ENCODE data around the gene OGG1.

OGG1 gene

DNA sequence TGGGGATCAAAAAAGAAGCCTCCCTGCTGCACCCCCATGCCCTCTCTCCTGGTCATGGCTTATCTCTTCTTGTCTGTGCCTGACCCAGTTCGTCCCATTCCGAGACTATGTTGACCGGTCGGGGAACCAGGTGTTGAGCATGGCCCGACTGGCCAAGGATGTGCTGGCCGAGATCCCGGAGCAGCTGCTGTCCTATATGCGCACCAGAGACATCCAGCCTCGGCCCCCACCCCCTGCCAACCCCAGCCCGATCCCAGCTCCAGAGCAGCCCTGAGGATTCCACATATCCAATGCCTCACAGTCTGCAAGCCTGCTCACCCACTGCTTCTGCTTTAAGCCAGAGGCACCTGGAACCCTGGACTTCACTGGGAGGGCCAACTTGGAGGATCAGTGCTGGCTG, 20.3 kb upstream of the OGG1 start:
- DNase-seq: no peak

DNA sequence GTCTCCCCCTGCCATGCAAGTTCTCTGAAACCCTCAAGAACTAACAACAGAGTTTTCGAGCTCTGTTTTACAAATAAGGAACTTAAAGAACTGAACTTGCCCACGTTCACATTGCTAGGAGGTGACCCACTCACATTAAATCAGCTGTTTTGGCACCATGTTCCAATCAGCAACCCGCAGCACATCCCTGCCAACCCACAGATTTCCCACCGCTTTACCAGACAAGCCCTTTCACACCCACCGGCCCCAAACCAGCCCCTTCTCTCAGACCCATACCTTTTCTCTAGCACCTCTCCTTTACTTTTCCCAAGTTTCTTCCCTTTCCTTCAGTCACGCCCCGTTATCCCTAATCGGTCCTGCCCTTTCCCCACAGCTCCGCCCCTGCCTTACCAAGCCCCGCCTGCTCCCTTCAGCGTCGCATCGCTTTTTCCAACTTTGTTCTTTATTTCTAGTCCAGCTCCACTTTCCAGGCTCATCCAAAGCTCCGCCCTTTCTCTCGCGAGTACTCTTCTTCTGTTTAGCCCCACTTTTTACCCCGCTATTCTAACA, 19.0 kb upstream of the OGG1 start:
- no peak for DNase-seq

DNA sequence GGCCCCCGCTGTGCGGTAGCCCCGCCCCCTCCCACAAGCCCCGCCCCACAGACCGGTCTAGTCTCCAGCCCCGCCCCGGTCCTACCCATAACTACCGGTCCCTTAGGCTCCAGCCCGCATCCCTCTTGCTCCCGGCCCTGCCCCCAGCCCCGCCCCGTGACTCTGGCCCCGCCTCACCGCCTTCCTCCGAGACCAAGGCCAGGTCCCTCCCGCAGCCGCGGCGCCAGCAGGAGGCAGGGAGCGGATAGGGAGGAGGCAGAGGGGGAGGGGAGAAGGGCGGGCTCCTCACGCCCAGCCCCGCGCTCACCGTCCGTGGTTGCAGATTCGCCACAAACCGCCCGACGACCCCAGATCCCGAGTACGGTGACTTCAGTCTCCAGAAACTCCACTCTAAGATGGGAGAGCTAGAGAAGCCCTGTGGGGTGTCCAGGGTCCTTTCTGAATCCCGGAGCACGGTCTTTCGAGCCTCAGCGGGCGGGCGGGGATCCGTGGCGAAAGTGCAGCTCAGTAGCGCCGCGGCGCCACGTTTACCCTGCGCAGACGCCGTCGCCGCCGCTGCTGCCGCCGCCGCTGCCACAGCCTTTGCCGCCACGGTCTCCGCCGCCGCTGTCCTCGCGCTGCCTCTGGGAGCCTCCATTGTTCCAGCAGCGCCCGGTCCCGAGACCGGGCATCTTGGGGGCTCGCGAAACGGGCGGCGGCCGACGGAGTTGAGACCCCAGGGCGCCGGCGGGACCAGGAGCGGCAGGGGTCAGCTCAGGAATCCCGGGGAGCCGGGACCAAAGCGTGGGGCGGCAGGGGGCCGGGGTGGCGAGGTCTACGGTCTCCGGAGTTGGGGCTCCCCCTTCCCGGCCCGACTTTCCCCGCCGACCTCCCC, 18.3 kb upstream of the OGG1 start, which contains the start of gene BRPF1:
Gene BRPF1, plus strand, starts transcription at position 530 of the 874 bp plus-strand sequence. CDS start 2,406 bp downstream, outside the sequence.
- peak; percentile 99 for DNase-seq

DNA sequence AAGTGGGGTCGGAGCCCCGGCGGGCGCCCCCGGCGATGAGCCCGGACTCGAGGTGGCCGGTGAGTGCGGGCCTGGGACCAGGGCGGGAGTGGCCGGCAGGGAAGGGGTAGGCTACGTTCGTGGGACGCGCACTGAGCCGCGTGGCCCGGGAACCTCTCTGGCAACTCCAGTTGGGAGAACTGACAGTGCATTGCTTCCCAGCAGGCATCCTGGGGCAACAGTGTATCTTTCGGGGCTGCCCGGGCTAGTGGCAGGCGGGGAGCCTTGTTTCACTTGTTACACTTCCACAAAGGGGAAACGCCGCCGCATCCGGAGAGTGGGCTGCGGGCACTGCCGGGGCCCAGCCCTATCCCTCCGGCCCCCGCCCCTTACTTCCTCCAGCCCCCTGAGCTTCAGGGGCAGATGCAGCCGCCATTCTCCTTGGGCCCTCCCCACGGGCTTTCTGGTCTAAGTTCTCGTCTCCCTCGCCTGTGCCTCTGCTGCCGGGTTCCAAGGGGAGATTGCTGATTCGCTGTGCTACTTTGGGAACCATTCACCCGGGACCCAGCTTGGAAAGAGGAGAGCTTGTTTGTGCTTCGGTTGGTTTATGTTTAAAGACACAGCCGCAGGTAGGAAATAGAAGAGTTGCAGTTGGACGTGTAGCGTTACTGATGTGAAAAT, 17.5 kb upstream of the OGG1 start:
- DNase-seq: no peak

DNA sequence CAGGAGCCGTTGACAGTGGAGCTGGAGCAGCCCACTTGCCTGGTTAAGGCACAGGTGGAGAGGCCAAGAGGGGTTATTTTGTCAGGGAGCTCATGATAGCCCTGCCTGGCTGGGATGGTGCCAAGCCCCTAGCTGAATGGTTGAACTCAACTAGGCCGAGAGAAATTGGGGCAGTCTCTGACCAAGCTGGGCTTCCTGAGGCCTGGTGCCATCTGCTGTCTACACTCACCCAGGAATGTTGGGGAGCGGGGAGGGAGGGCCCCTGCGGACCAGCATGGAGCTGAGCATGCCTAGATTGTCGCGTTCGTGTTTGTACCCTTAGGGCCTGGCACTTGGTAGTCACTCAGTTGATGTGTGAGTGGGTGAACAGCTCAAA, 17.0 kb upstream of the OGG1 start:
- no peak for DNase-seq

DNA sequence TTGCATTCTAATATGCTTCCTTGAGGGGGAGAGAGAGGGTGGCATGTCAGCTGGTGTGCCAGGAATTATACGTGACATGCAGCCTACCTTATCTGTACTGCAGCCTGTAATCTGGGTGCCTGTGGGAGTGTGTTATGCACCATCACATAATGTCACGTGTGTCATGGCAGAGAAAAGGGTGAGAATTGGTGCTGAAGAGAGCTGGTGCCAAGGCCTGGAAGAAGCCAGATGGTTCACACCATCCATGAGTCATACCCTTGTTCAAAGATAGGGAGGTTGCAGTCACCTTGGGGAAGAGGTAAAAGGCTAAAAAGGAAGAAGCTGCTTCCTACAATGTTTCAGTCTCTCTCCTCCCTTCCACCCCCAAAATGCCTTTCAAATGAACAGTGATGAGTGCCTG, 12.9 kb upstream of the OGG1 start:
- DNase-seq: no peak

DNA sequence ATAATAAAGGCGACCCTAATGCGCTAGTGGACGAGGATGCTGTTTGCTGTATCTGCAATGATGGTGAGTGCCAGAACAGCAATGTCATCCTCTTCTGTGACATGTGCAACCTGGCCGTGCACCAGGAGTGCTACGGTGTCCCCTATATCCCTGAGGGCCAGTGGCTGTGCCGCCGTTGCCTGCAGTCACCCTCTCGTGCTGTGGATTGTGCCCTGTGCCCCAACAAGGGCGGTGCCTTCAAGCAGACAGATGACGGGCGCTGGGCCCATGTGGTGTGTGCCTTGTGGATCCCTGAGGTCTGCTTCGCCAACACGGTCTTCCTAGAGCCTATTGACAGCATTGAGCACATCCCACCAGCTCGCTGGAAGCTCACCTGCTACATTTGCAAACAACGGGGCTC, 10.6 kb upstream of the OGG1 start:
- no peak for DNase-seq

DNA sequence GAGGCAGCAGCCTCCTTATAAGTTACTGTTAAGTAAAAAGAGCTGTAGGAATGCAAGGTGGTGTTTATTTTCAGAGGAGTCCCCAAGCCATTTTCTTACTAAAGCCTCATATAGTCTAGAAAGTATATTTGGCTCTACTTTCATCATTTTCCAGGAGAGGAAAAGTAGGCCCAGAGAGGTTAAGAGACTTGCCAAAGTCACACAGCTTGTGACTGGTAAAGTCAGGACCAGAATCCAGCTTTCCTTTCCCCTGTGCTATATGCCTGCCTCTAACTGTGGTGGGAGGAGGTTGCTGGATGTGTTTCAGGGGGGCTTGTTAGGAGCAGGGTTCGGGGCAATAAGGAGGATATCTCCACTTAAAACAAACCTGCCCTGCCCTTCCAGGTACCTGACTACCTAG, 7.2 kb upstream of the OGG1 start:
- DNase-seq: no peak

DNA sequence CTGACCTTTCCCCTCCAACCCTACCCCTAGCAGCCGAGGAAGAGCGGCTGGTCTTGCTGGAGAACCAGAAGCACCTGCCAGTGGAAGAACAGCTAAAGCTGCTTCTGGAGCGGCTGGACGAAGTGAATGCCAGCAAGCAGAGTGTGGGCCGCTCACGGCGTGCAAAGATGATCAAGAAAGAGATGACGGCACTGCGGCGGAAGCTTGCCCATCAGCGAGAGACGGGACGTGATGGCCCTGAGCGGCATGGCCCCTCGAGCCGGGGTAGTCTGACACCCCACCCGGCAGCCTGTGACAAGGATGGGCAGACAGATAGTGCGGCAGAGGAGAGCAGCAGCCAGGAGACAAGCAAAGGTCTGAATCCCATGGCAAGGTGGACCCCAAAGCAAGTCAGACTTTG, 6.2 kb upstream of the OGG1 start:
- no peak for DNase-seq

DNA sequence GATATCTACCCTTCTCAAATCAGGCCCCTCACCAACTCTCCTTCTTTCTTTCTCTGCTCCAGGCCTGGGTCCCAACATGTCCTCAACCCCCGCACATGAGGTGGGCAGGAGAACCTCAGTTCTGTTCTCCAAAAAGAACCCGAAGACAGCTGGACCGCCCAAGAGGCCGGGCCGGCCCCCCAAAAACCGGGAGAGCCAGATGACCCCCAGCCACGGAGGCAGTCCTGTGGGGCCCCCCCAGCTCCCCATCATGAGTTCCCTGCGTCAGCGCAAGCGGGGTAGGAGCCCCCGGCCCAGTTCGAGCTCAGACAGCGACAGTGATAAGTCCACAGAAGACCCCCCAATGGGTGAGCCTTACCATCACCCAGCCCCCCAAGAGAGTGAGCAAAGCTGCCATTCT, 5.6 kb upstream of the OGG1 start:
- no peak for DNase-seq

DNA sequence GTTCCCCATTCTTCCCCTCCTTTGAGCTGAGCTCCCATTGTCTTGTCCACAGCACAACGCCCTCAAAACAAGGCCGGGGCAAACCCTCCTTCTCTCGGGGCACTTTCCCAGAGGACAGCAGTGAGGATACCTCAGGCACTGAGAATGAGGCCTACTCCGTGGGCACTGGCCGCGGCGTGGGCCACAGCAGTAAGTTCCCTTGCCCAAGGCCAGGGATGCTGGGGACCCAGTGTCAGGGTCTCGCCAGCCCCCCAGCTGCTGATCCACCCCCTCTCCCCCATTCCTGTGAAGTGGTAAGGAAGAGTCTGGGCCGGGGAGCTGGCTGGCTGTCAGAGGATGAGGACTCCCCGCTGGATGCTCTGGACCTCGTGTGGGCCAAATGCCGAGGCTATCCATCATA, 4.2 kb upstream of the OGG1 start:
- no peak for DNase-seq

DNA sequence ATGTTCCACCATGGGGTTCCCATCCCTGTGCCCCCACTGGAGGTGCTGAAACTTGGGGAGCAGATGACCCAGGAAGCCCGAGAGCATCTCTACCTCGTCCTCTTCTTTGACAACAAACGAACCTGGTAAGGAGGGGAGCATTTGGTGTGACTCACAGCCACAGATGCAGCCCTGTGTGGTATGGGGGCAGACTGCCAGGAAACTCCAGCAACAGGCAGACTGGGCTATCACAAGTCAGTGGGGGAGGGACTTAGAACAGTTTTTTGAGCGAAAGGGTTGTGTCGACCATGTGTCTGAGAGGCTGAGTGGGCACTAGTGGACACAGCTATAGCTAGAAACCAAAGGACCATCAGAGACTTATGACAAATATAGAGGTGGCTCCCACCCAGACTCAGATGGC, 3.4 kb upstream of the OGG1 start:
- no peak for DNase-seq

DNA sequence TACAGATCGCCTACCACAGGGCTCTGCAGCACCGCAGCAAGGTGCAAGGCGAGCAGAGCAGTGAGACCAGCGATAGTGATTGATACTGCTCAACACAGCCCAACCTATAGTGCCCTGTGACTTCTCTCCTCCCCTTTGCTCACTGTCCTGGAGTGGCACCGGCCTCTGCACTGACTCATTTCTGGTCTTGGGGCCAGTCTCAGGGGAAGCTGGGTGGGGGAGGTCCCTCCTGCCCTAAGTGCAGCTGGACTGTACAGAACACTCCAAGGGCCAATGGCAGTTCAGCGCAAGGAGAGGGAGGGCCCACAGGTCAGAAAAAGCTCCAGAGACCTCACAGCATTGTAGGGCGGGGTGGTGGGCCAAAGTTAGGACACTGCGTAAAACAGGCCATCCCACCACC, 2.5 kb upstream of the OGG1 start:
- DNase-seq: no peak

DNA sequence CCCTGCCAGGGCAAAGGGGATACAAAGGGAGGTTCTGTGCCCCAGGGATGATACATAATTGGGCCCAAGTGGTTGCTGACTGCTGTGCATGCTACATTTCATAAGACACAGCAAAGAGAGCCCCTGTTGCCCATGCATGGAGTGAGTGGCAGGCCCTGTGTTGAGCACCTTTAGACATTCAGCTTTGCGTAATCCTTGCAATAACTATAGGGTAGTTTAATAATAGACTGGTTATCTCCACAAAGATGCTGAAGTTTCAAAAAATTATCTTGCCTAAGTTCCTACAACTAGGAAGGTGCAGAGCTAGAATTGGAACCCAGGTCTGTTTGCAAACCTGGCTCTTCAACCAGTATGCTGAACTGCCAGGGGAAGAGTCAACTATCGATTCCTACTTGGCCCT, 1.7 kb upstream of the OGG1 start:
- no peak for DNase-seq

DNA sequence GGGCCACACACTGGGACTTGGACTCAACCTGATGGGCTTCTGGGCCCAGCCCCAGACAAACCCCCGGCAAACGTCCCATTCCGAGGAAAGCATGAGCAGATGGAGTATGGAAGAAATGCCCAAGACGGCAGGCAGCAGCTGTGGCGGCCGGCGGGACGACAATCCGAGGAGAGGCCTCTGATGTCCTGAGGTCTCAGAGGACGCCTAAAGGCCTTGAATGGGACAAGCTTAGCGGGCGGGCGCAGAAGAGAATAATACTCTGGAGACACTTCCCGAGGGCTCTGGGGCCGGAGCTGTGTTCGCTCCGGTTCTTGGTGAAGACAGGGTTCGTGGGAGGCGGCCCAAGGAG, 482 bp upstream of the OGG1 start:
- DNase-seq: no peak

DNA sequence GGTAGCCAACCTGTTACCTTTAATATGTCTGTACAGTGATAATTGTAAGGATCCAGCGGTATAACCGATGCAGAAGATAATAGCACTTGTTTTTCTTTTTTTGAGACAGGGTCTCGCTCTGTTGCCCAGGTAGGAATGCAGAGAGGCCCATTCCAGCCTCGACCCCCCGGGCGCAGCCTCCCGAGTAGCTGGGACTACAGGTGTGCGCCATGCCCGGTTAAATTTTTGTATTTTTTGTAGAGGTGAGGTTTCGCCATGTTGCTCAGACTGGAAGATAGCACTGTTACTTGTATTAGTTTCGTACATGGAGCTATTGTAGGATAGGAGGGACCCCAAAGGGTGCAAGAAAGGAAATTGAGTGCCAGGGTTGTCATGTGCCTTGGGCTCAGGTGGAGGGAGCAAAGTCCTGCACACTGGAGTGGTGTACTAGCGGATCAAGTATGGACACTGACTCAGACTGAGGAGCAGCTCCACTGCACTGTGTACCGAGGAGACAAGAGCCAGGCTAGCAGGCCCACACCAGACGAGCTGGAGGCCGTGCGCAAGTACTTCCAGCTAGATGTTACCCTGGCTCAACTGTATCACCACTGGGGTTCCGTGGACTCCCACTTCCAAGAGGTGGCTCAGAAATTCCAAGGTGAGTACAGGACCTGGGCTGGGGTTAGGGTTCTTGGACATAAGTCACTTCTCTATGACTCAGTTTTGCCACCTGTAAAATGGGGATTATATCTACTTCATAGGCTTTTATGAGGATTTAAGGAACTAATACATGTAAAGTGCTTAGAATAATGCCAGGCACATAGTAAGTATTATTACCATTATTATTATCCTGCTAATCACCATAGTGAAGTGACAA, 1.0 kb downstream of the OGG1 start:
- no peak for DNase-seq

DNA sequence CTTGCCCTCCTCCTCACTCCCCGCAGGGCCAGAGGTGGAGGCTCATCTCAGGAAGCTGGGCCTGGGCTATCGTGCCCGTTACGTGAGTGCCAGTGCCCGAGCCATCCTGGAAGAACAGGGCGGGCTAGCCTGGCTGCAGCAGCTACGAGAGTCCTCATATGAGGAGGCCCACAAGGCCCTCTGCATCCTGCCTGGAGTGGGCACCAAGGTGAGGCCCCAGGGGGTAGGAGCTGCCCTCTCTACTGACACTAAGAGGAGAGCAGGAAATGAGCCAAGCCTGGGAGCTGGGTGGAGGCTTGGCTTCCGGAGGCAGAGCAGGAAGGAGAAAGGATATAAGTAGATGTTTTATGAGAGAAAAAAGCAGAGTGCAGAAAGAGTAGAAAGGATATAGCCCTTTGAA, 4.9 kb downstream of the OGG1 start:
- DNase-seq: no peak

DNA sequence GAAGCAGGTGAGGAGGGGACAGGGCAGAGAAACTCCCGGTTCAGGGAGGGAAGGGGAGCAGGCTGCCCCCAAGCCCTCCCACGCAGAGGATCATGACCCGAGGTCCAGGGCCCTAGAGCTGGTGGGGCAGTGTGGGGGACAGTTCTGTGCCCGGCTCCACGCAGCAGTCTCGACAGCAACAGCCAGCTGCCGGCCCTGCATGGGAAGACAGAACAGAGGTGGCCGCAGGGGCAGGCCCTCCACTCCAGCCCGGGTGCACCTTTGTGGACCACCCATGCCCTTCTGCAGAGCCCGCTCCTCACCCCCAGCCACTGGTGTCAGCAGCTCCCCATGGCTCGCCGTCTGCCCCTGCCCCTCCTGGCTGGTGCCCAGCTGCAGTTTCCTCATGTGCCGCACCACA, 7.7 kb downstream of the OGG1 start:
- DNase-seq: no peak

DNA sequence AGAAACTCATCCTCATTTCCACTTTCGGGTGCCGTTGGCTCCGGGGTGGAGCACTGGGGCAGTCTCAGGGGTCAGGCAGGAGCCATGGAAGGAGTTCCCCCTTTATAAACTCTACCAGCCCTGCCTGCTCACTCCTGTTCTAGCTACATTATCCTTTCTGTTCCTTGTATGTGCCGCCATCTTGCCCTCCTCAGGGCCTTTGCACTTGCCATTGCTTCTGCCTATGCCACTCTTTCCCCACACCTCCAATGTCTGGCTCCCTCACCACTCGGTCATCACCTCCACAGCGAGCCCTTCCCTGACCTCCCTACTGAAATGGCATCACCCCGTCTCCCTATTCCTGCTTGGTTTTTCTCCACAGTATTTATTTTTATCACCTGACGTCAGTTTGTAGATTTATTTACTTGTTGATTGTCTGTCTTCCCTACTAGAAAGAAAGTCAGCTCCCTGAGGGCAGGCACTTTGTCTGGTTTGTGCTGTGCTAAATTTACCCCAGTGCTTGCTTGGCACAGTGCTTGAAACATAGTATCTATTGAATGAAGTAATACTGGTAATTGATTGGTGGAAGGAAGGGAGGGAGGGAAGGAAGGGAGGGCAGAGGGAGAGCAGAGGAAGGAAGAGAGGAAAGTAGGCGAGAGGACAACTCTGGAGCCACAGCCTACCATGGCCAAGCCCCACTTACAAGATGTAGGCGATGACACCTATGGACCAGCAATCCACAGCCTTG, 11.2 kb downstream of the OGG1 start:
- DNase-seq: no peak

DNA sequence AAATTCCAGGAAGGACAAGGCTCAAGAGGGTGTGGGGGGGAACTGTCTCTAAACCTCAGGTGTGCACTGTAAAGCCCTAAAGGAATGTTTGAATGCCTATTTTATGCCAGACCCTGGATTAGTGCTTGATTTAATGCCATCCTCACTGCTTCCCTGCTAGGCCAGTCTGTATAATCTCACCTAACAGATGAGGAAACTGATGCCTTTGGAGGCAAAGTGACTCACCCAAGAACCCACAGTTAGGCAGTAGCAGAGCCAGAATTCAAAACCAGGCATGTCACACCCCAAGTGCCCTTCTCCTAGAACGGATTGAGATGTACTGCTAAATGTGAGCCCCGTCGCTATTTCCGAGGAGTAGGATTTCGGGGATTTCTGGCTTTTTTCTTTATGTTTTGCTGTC, 12.2 kb downstream of the OGG1 start:
- no peak for DNase-seq

DNA sequence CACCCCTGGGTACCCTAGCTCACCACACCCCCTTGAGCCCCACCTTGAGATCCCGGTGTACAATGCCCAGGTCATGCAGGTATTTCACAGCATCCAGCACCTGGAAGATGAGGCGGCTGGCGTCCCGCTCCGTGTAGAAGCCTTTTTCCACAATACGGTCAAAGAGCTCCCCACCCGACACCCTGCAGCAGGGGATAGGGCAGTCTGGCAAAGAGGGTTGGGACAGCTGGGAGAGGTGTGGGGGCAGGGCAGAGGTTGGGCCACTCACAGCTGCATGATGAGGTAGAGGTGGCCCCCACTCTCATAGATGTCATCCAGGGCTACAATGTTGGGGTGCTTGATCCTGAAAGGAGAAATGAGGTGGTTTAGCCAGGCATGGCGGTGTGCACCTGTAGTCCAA, 13.1 kb downstream of the OGG1 start:
- no peak for DNase-seq

DNA sequence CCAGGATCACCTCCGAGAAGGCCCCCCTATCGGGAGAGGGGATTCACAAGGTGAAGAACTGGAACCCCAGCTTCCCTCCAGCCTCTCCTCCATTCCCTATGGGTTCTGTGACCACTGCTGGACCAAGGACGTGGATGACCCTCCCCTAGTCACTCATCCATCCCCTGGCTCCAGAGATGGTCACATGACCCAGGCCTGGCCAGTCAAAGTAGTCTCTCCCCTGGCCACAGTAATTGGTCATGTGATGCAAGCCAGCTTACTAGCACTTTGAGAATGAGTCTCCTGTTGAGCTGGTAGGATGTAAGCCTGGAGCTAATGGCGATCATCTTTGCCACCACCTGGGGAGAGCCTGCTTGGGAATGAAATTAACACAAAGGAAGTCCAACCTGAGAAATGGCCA, 16.1 kb downstream of the OGG1 start:
- DNase-seq: no peak

DNA sequence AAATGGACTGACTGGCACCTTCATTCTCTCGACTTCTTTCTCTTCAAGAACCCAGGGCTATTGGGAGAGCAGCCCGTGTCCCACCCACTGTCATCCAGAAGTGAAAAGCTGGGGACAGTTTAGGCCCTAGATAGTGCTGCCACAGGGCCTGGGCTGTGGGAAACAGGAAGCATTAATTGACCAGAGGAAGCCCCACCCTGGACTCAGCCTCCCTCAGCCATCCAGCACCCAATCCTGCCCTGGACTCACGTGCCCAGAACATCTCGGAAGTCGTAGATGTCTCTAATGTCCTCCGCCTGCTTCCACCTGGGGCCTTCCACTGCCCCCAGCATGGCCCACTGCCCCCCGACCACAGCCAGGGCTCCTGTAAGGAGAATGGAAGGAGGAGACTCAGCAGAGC, 17.7 kb downstream of the OGG1 start:
- DNase-seq: no peak

Data from activated T-cell treated with anti-CD3 and anti-CD28 coated beads for 4 hours (primary cell).